Transverse colon (tissue), 4 donors: ENCODE data around the gene AP1G2.

Experiments used
- CTCF ChIP-seq, 5 experiments: fragments of 200-600 bp in 3 of 5; fragments of 450-650 bp in 2 of 5; sonication (generic) in 3 of 5; IDR thresholded peaks; 1 replicate in 2 of 5; 2 replicates in 3 of 5; pipeline ENCODE4 v1.5.1; 2016 to 2017; ENCODE audit warnings: antibody characterized with exemption in 5 of 5, inconsistent platforms in 3 of 5, mild to moderate bottlenecking in 2 of 5, moderate library complexity in 1 of 5
- EP300 ChIP-seq: sonication (generic); formaldehyde crosslinking; IDR thresholded peaks from one replicate; pipeline ENCODE4 v1.6.1; 2017; ENCODE audit warnings: antibody characterized with exemption, low read depth
- POLR2AphosphoS5 ChIP-seq, 3 donors: sonication (generic); formaldehyde crosslinking; IDR thresholded peaks; one replicate each; pipeline ENCODE4 v1.6.1; 2016; ENCODE audit warnings: antibody characterized with exemption in 3 of 3

GRCh38 chr14:23570806-23571483 is 3.4 kb upstream of the AP1G2 start:
- no peak for TF ChIP-seq CTCF (IDR thresholded peaks at IDR 0.05)
- TF ChIP-seq EP300, result no peak
- TF ChIP-seq POLR2AphosphoS5 (IDR thresholded peaks at IDR 0.05), result no peak
